T-helper 1 cell treated with Interleukin-12 subunit alpha and Interleukin-12 subunit beta and Interleukin-4 antibody, amounts not matched to agents 30 ng/mL and 1 ng/mL, for 36 hours (primary cell): ENCODE measurements around the gene ARMH3. TPM values are rescaled to one million over a fixed set of nuclear protein-coding genes. Genes with fewer than 3 reads are reported as not detected.

Source experiments
- intact Hi-C: fragments of 100-400 bp; cut with micrococcal nuclease; formaldehyde crosslinking; loops from one replicate; pipeline ENCODE4 v1.15.1; 2024
- total RNA-seq: library from RNA; stranded (reverse); gene quantifications from 2 replicates; pipeline ENCODE4 v1.2.3, GENCODE V29; 2022

The ARMH3 gene
- total RNA-seq, 1 donor from 2014 or later, result 28.0 TPM

- intact Hi-C loops, result loop anchor here (5.0 kb wide), 1 partner anchor 664 kb away; the partner anchor contains the start of genes ACTR1A and SUFU
These were observed 217.5 kb downstream of the ARMH3 start for GRCh38 chr10:101838416-101838970.

DNA sequence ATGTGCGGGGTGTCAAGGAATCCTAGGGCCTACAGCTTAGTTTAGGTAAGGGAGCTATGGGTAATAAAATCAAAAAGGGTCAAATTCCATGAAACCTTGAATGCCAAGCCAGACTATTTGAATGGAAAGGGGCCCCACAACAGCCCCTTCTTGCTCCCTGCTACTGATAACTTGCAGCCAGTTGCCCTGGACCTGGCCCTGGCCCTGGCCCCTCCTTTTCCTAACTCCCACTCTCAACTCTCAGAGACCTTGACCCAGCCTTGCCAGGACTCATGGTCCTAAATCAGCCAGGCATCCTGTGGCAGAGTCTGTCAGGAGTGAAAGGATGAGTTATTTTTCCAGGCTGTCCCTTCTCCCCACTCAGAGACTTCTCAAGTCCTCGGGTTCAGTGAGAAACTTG lies 218.2 kb downstream of the ARMH3 start:
- intact Hi-C loops, result loop anchor here (2.0 to 5.0 kb wide), 2 partner anchors 19 to 665 kb away; partner anchors contain the start of genes ACTR1A, OGA and SUFU

DNA sequence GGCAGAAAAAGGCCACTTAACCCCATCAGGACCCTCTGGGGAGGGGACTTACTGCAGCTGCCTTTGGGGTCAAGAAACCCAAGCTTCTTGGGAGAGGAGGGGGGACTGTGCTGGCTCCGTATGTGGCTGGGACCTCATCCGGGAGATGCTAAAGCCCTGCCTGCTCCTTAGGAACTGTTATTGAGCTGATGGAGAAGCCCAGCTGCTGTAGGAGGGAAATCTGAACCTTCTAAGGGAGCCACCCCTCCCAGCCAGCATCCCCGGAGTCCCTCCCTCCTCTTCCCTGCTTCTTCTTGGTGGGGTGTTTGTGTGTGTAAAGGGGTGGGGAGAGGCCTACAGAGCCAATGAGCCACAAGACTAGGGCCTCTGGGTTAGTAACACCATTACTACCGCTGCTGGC lies 220.6 kb downstream of the ARMH3 start:
- intact Hi-C loops, result loop anchor here (5.0 kb wide), 1 partner anchor 667 kb away; the partner anchor contains the start of genes ACTR1A and SUFU

DNA sequence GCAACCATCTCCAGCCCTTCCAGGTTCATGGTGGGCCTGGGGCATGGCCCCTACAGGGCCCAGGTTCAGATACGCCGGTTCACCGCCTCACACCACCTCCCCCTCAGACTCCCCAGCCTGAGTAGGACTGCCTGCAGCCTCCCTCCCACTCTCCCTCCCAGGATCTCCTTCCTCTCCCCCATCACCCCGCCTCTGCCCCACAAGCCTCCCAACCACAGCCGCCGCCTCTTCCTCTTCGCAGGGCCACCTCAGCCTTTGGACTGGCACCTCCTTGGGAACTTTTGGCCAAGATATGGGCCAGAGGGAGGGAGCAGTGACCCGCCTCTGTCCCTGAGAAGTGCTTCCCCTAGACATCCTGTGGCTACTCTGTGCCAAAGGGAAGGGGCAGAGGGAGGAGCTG lies 221.6 kb downstream of the ARMH3 start:
- intact Hi-C loops, result loop anchor here (5.0 kb wide), 1 partner anchor 613 kb away; no protein-coding TSS in a partner anchor

GRCh38 chr10:101833466-101833865 lies 222.5 kb downstream of the ARMH3 start:
- intact Hi-C loops, result loop anchor here (5.0 kb wide), 1 partner anchor 614 kb away; no protein-coding TSS in a partner anchor

DNA sequence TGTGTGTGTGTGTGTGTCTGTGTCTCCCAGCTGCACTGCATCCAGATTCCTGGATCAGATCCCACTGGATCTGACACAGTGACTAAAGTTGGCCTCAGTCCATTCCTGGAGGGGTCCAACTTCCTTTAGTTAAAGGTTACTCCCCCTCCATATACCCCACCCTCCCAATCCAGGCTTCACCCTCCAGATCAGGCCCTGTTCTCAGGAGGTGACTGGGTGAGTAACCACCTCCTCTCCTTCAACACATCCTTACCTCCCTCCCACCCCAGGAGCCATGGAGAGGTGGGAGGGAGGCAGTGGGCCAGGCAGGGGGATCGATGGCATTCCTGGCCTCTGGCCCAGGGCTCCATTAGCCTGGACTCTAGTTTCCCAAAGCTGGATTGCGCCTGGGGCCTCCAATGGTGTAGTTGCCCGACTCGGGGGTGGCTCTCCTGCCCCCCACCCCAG lies 223.6 kb downstream of the ARMH3 start:
- intact Hi-C loops, result loop anchor here (5.0 kb wide), 1 partner anchor 615 kb away; no protein-coding TSS in a partner anchor

DNA sequence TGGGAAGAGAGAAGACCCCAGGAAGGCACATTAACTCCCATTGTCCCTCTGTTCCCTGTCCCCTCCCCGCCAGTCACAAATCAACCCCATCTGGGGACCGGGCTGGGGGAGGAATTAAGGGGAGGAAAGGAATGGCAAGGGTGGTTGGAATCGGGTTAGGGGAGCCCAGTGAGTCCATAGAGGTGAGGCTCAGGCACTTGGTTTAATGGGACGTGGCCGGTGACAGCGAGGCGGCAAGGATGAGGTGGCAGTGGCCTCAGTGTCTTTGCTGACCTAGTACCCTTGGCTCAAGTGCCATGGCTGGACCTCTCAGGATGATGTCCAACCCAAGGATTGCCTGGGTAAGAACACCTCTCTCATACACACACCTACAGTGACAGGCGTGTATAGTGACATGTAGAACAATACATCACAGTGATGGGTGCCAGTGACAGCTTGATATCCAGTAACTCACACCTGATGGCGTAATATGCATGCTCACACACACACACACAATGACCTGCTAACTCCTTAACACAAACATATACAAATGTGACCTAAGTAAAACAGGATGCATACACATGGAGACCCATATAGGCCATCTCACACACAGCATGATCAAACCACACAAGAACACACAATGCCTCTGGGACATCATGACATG lies 224.7 kb downstream of the ARMH3 start:
- intact Hi-C loops, result loop anchor here (2.0 to 5.0 kb wide), 3 partner anchors 234 to 616 kb away; partner anchors contain the start of gene HPS6

DNA sequence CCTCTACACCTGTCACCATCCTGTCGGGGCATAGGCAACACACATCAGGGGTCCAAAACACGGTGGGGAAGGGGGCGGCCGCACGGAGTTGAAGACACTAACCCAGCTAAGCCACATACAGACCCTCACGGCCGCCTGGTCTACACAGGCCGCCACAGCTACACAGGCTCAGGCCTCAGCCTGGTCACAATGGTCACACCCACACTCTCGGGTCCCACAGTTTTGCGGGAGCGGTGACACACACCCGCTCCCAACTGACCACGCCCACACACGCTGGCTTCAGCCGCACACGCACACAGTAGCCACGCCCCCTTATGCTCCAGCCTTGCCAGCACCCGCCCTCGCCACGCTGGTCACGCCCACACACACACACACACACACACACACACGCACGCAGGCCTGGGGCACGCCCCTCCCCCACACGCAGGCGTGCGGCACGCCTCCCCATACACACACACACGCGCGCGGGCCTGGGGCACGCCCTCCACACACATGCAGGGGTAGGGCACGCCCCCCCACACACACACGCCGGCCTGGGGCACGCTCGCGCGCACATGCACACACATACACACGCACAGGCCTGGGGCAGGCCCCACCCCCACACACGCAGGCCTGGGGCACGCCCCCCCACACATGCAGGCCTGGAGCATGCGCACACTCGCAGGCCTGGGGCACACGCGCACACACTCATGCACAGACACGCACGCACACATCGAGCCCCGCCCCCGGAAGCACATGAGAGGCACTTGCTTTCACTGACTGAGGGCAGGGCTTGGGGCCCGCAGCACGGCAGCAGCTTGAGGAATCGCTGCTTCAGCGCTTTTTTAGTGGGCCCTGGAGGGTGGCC lies 225.4 kb downstream of the ARMH3 start:
- intact Hi-C loops, result loop anchor here (1.0 to 5.0 kb wide), 7 partner anchors 10 to 617 kb away; partner anchors contain the start of genes ARMH3, HPS6, NPM3 and OGA

DNA sequence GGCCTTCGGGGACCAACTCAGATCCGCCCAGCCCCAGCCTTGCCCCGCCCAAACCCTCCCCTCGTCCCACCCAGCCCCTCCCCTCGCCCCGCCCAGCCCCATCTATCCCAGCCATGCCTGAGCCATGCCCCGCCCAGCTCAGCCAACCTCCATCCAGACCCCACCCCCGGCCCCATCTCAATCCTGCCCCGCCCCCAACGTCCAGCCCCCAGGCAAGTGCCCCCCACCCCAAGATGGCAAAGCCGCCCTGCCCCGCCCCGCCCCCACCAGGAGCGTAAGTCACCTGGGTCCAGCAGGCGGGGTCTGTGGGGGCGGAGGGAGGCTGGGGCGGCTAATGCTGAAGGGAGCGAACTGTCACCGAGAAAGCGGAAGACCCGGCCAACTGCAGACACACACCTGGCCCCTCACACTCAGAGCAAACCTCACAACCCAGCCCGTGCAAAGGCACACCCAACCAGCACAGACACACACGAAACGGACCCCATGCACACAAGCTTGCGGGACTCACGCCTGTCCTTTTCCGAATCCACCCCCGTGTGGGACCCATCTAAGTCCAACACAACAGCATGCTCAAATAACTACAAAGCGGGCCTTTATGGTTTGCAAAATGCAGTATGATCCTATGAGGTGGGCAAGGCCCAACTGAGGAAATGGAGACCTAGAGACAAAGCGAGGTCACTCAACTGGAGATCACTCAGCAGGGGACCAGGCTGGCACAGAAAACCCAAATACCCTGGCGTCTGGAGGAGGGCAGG lies 226.2 kb downstream of the ARMH3 start:
- intact Hi-C loops, result loop anchor here (1.0 to 5.0 kb wide), 7 partner anchors 11 to 618 kb away; partner anchors contain the start of genes ARMH3, HPS6, NPM3 and OGA

GRCh38 chr10:101828766-101829551 lies 227.0 kb downstream of the ARMH3 start:
- intact Hi-C loops, result no loop called here

DNA sequence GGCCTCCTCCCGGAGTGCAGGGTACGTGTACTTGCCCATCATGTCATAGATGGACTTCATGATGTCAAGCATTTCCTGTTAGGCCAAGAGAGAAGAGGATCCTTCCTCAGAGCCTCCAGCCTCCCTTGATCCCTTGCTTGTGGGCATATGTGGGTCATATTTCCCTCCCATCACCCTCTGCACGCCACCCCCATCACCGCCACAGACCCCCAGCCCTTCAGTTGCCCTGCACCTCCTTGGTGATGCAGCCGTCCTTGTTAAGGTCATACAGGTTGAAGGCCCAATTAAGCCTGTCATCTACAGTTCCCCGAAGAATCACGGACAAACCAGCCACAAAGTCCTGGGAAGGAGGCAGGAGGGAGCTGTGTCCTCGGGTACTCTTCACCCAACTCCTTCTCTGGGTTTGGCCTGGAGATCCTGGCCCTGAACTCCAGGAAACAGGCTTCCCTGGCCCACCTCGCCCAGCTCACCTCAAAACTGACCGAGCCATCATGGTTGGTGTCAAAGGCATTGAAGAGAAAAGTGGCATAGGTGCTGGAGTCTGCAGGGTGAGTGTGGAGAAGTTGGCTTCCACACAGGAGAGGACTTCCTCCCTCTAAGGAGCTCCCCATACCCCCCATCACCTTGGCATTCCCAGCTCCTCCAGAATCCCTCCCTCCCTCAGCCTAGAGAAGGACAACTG lies 227.9 kb downstream of the ARMH3 start:
- intact Hi-C loops, result no loop called here

- intact Hi-C loops, result no loop called here
These were observed 229.0 kb downstream of the ARMH3 start for GRCh38 chr10:101826852-101827434.

DNA sequence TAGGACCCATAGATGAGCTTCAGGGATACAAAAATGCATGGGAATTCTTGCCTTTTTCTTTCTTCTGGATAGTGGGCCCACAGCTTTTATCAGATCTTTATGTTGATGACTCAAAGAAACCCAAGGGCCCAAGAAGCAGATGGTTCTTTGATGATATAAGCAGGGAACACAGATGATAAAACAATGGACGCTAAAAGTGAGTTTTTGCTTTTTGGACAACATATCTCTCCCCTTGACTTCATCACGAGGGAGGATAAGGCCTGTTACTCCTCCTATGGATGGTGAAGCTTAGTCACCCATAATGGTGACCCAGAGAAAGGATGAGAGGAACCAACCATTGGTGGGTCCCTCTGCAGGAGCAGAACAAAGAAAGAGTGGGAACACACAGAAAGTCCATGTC lies 231.2 kb downstream of the ARMH3 start:
- intact Hi-C loops, result no loop called here

- intact Hi-C loops, result loop anchor here (1.0 to 5.0 kb wide), 15 partner anchors 11 to 1447 kb away; partner anchors contain the start of genes ACTR1A, ARMH3, GBF1 and HPS6
These were observed 236.9 kb downstream of the ARMH3 start for GRCh38 chr10:101818872-101819633.

GRCh38 chr10:101818119-101818871 lies 237.7 kb downstream of the ARMH3 start, which contains the start of gene OGA:
Gene OGA (minus strand): TSS chr10:101818444. CDS start chr10:101818022, 422 bp downstream.
- intact Hi-C loops, result loop anchor here (1.0 to 5.0 kb wide), 15 partner anchors 12 to 1446 kb away; partner anchors contain the start of genes ACTR1A, ARMH3, GBF1 and HPS6

GRCh38 chr10:101817337-101818118 lies 238.4 kb downstream of the ARMH3 start:
- intact Hi-C loops, result loop anchor here (1.0 to 5.0 kb wide), 15 partner anchors 13 to 1445 kb away; partner anchors contain the start of genes ACTR1A, ARMH3, GBF1 and HPS6
